Retinal pigment epithelial cell (primary cell): ENCODE measurements around the gene RPS6KB2.

Source experiments
- DNase-seq: peaks from one replicate; pipeline ENCODE4 v3.0.0-alpha.2; 2010; ENCODE audit warnings: low read depth
- H3K4me3 ChIP-seq: 2 replicates; pipeline ENCODE4 v1.5.1; 2011; ENCODE audit warnings: mild to moderate bottlenecking, low read length, control low read depth, moderate library complexity
- TF ChIP-seq, protein P1 (sequence below): conservative IDR thresholded peaks from 2 replicates; pipeline ENCODE4 v1.5.1; 2011; ENCODE audit warnings: low read depth, low read length, control low read depth, inconsistent platforms

Gene RPS6KB2

DNA sequence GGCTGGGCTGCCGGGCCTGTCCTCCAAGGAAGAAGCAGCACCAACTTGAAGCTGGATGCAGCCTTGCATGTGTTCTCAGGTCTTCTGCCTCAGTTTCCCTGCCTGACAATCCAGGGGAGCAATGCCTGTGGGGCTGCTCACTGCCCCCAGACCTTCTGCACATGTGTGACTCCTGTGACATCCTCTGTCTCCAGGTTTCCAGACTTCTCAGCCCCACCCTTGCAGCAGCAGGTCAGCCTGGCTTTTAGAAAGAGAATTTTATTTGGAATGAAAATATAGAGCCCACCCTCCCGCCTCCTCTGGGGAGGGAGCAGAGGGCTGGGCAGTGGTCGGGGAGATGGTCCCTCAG lies 9.5 kb downstream of the RPS6KB2 start:
- H3K4me3 ChIP-seq = no peak overlapping the region
- no peak for DNase-seq
- TF ChIP-seq, protein P1, sequence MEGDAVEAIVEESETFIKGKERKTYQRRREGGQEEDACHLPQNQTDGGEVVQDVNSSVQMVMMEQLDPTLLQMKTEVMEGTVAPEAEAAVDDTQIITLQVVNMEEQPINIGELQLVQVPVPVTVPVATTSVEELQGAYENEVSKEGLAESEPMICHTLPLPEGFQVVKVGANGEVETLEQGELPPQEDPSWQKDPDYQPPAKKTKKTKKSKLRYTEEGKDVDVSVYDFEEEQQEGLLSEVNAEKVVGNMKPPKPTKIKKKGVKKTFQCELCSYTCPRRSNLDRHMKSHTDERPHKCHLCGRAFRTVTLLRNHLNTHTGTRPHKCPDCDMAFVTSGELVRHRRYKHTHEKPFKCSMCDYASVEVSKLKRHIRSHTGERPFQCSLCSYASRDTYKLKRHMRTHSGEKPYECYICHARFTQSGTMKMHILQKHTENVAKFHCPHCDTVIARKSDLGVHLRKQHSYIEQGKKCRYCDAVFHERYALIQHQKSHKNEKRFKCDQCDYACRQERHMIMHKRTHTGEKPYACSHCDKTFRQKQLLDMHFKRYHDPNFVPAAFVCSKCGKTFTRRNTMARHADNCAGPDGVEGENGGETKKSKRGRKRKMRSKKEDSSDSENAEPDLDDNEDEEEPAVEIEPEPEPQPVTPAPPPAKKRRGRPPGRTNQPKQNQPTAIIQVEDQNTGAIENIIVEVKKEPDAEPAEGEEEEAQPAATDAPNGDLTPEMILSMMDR = no peak

DNA sequence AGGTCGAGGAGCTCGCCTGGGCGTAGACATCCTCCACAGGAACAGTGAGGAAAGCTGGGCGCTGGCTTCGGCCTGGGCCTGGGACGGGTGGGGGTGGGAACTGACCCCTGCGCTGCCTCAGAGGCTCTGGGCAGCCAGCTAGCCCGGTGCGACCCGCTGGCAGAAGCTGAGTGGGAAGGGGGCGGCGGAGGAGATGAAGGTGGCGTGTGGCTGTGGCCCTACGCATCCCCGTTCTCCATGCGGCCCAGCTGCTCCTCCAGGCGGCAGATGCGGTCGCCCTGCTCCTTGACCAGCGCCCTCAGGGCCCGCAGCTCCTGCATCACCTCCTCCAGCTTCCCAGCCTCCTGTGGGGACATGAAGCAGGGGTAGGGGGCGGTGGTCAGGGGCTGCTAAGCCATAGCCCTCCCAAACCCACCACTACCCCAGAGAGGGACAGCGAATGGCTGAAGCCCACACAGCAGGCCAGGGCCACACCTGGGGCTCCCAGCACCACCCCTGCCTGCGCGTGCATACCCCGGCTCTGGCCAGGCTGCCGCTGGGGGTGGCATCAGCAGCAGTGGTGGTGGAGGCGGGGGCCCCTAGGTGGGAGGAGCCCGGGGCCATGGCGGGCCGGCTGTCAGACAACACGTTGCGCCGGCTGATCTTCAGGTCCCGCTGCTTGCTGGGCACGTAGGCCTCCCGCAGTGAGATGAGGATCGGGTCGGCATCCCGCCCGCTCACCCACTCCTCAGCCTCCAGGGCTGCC lies 10.0 kb downstream of the RPS6KB2 start:
- DNase-seq = no peak
- H3K4me3 ChIP-seq = no peak overlapping the region
- TF ChIP-seq, protein P1 = no peak

DNA sequence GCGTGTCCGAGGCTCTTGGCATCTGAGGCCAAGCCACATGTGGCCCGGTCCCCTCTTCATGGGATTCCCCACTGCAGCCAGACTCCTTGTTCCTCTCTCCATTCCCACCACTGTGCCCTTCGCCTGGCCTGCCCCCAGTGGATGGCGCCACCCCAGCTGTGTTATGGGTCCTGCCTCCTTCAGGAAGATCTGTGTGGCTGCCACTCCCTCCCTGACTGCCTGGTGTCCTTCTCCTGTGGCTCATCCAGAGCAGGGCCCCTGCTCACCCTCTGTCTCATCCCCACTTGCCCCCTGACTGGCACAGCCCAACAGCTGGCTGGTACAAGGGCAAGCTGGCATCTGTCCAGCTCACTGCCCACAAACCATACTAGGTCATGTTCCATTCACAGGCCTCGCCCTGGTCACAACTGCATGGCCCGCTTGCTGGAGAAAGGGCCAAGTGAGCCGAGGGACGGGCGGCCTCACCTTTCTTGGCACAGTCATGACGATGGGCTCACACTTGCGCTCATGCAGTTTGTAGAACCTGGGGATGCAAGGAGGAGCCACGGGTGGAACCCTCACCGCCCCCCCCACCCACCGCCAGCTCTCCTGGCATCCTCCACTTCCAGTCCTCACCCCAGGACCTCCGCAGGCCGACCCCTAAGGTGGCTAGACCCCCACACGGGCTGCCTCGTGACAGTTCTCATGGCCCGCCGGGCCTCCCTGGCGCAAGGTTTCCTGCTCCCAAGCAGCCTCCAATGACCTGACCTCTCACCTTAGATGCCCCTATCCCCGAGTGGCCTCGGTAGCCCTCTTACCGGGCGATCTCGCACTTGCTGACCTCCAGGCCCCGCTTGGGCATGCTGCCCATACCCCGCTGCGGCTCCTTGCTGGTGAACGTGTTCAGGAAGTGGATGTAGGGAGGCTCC lies 11.3 kb downstream of the RPS6KB2 start:
- H3K4me3 ChIP-seq = no peak overlapping the region
- TF ChIP-seq, protein P1 = peak; percentile 31
- DNase-seq = no peak

DNA sequence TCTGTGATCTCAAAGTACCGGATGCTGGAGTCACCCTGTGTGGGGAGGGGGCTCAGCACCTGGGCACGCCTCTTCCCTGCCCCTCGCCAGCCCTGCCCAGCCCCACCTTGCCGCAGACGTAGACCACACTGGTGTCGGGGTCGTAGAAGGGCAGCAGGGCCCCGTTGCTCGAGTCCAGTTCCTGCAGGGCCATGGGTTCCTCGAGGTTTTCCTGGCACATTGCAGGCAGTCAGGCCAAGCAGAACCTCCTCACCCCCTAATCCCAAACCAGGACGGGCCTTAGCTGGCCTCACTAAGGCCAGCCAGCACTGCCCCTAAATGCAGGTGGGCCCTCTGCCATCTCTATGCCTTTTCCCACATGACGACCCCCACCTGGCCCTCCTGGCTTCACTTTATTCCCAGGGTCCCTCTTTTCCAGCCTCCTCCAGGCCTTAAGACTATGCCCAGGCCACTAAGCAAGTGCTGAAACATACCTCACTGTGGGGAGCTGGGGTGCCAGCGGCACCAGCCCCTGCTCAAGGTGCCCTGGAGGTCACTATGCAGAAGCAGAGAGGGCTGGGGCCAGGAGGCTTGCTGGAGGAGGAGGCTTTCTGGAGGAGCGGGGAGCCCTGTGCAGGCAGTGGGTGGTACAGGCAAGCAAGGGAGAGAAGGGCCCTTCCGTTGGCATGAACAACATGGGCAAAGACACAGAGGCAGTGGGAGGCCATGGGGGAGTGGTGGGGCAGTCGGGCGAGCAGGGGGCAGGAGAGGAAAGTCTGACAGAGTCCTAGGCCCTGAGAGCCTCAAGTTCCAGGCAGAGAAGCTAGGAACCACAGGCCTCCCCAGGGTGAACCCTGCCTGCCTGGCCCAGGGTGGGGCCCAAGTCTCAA lies 12.2 kb downstream of the RPS6KB2 start:
- DNase-seq = no peak
- TF ChIP-seq, protein P1 = no peak
- no peak overlapping the region for H3K4me3 ChIP-seq

DNA sequence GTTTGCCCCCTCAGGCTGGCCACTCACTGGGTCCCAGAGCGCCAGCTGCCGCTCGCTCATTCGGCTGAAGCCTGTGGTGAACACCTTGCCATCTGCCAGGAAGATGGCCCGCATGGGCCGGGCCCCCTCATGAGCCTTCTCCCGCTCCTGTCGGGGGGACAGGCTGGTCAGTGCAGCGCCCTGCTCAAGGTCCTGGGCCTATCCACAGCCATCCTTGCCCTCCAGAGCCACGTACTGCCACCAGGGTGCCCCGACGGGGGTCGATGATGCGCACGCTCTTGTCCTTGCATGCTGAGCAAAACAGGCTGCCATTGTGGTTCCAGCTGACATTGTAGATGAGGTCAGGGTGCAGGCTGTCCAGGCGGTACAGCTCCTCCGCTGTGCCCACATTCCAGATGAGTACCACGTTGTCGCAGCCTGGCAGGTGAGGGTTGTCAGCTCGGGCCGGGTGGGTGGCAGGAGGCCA lies 12.8 kb downstream of the RPS6KB2 start:
- no peak overlapping the region for H3K4me3 ChIP-seq
- no peak for DNase-seq
- TF ChIP-seq, protein P1 = no peak

DNA sequence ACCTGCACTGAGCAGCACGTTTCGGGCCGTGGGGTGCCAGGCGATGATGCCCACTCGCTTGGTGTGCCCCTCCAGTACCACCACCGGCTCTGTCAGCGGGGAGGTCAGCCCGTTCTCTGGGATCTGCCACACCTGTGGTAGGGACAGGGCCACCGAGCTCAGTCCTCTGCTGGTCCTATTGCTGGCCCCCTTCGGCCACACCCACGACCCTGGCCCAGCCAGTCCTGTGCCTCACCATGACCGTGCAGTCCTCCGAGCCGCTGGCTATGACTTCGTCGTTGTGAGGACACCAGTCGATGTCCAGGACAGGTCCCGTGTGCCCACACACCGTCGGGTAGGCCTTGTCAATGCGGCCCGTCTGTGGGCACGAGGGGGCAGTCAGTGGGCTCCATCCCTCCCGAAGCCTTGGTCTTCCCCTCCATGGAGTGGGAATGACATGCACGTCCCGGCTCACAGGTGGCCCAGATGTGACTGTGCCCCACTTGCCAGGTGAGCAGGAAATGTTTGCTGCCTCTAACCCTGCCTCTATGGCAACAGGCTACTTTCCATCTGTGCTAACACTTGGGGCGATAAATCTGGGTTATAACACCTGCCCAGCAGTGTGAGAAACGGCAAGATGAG lies 13.5 kb downstream of the RPS6KB2 start:
- no peak overlapping the region for H3K4me3 ChIP-seq
- TF ChIP-seq, protein P1 = no peak
- no peak for DNase-seq
